ENCODE measurements around the gene RAD51AP2. TPM values are rescaled to one million over a fixed set of nuclear protein-coding genes. Genes with fewer than 3 reads are reported as not detected.

RAD51AP2 gene
- polyA plus RNA-seq, 1 of the 3 experiments (the other 2 are of a cell fraction): not detected

GRCh38 chr2:17533546-17533945, 15.3 kb upstream of the RAD51AP2 start:
- no peak overlapping the region for H3K9ac ChIP-seq
- ChIA-PET POLR2A (no interaction called here), CTCF (no interaction called here)
- 27% methylated on average over 2 of the region's 2 CpGs for WGBS (ENCODE audit: low lambda C conversion rate)
- no peak overlapping the region for H3K4me3 ChIP-seq (ENCODE audit: low read depth in 2 of 2, low read length in 1 of 2)
- DNase-seq: no peak
- no peak overlapping the region for H3K4me2 ChIP-seq
- no peaks in the 10 kb centered on the region for H3K79me2 ChIP-seq (ENCODE audit: insufficient read depth)
- peaks cover 0 to 4% of the 10 kb centered on the region in 2 experiments; a peak in 1 of 4 replicates for H3K4me1 ChIP-seq (ENCODE audit: control insufficient read depth in 1 of 2, insufficient read depth in 2 of 2, low read depth in 1 of 2, low read length in 1 of 2)
- H3K9me2 ChIP-seq: no peaks in the 10 kb centered on the region
- no peak overlapping the region for H2AFZ ChIP-seq (ENCODE audit: low read depth)
- H3K9me3 ChIP-seq: no peaks in the 10 kb centered on the region
- H4K20me1 ChIP-seq (ENCODE audit: insufficient read depth): no peaks in the 10 kb centered on the region
- H3K36me3 ChIP-seq (replicated peaks in 1 of 2; ENCODE audit: control insufficient read depth in 1 of 2, insufficient read depth in 2 of 2, low read length in 1 of 2): no peaks in the 10 kb centered on the region
- H3F3A ChIP-seq (replicated peaks; ENCODE audit: insufficient read depth): peaks cover 3% of the 10 kb centered on the region
- H3K27me3 ChIP-seq (ENCODE audit: insufficient read depth): peaks cover 5% of the 10 kb centered on the region; the same call in 1 of the 2 replicates
- H3K27ac ChIP-seq (ENCODE audit: low read depth in 2 of 2, low read length in 1 of 2): no peak overlapping the region
- TF ChIP-seq TEAD4 (IDR thresholded peaks at IDR 0.05; ENCODE audit: borderline replicate concordance, insufficient read depth): no peak
- no peak for TF ChIP-seq FOXJ3 (CRISPR knock-in tag; IDR thresholded peaks at IDR 0.05)
- TF ChIP-seq USF2 (IDR thresholded peaks at IDR 0.05; ENCODE audit: borderline replicate concordance, low read depth, low read length): no peak
- TF ChIP-seq NFIC (IDR thresholded peaks at IDR 0.05; ENCODE audit: borderline replicate concordance): no peak
- no peak for TF ChIP-seq YY1 (IDR thresholded peaks at IDR 0.05; ENCODE audit: low read depth)
- no peak for TF ChIP-seq ZBTB33 (IDR thresholded peaks at IDR 0.05; ENCODE audit: borderline replicate concordance, low read depth)
- TF ChIP-seq SIN3A (IDR thresholded peaks at IDR 0.05; ENCODE audit: borderline replicate concordance, low read depth, low read length): no peak
- no peak for TF ChIP-seq SMC3 (IDR thresholded peaks at IDR 0.05; ENCODE audit: low read depth, low read length)
- TF ChIP-seq USF1 (IDR thresholded peaks at IDR 0.05; ENCODE audit: borderline replicate concordance, low read depth): no peak
- TF ChIP-seq, protein P1, sequence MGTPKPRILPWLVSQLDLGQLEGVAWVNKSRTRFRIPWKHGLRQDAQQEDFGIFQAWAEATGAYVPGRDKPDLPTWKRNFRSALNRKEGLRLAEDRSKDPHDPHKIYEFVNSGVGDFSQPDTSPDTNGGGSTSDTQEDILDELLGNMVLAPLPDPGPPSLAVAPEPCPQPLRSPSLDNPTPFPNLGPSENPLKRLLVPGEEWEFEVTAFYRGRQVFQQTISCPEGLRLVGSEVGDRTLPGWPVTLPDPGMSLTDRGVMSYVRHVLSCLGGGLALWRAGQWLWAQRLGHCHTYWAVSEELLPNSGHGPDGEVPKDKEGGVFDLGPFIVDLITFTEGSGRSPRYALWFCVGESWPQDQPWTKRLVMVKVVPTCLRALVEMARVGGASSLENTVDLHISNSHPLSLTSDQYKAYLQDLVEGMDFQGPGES (IDR thresholded peaks at IDR 0.05; ENCODE audit: low read depth, low read length): no peak
- TF ChIP-seq NRF1 (IDR thresholded peaks at IDR 0.05; ENCODE audit: low read depth, low read length): no peak

- Histone ChIP-seq H3K27me3 (ENCODE audit: insufficient read depth) (no peaks in the 10 kb centered on the region), H3K4me1 (ENCODE audit: control insufficient read depth in 1 of 2, insufficient read depth in 2 of 2, low read depth in 1 of 2, low read length in 1 of 2) (no peaks in the 10 kb centered on the region), H3K36me3 (replicated peaks in 1 of 2; ENCODE audit: control insufficient read depth in 1 of 2, insufficient read depth in 2 of 2, low read length in 1 of 2) (no peaks in the 10 kb centered on the region), H3K9me2 (no peaks in the 10 kb centered on the region), H3F3A (replicated peaks; ENCODE audit: insufficient read depth) (no peaks in the 10 kb centered on the region), H3K9ac (no peak overlapping the region), H3K4me3 (ENCODE audit: low read depth in 2 of 2, low read length in 1 of 2) (no peak overlapping the region), H3K4me2 (no peak overlapping the region), H2AFZ (ENCODE audit: low read depth) (no peak overlapping the region), H3K79me2 (ENCODE audit: insufficient read depth) (no peaks in the 10 kb centered on the region), H4K20me1 (ENCODE audit: insufficient read depth) (no peaks in the 10 kb centered on the region), H3K9me3 (no peaks in the 10 kb centered on the region), H3K27ac (ENCODE audit: low read depth in 2 of 2, low read length in 1 of 2) (no peak overlapping the region)
- CTCF ChIA-PET: interaction anchor here (1.1 to 1.3 kb wide), 2 partner anchors 47 to 116 kb away, joined by 3 to 4 read pairs; no protein-coding TSS in a partner anchor
- POLR2A ChIA-PET: no interaction called here
- no peak for DNase-seq
- WGBS (ENCODE audit: low lambda C conversion rate): 63% methylated on average over 2 of the region's 2 CpGs
- TF ChIP-seq YY1 (IDR thresholded peaks at IDR 0.05; ENCODE audit: low read depth) (no peak), RCOR1 (IDR thresholded peaks at IDR 0.05; ENCODE audit: low read length) (no peak), NRF1 (IDR thresholded peaks at IDR 0.05; ENCODE audit: low read depth, low read length) (no peak), POLR2AphosphoS5 (IDR thresholded peaks at IDR 0.05; ENCODE audit: low read depth, low read length) (no peak), MXI1 (IDR thresholded peaks at IDR 0.05; ENCODE audit: low read depth, low read length) (no peak), EP300 (IDR thresholded peaks at IDR 0.05; ENCODE audit: borderline replicate concordance in 1 of 2, low read depth in 1 of 2, low read length in 1 of 2) (no peak), USF1 (IDR thresholded peaks at IDR 0.05; ENCODE audit: borderline replicate concordance, low read depth) (no peak)
- TF ChIP-seq, protein P2, sequence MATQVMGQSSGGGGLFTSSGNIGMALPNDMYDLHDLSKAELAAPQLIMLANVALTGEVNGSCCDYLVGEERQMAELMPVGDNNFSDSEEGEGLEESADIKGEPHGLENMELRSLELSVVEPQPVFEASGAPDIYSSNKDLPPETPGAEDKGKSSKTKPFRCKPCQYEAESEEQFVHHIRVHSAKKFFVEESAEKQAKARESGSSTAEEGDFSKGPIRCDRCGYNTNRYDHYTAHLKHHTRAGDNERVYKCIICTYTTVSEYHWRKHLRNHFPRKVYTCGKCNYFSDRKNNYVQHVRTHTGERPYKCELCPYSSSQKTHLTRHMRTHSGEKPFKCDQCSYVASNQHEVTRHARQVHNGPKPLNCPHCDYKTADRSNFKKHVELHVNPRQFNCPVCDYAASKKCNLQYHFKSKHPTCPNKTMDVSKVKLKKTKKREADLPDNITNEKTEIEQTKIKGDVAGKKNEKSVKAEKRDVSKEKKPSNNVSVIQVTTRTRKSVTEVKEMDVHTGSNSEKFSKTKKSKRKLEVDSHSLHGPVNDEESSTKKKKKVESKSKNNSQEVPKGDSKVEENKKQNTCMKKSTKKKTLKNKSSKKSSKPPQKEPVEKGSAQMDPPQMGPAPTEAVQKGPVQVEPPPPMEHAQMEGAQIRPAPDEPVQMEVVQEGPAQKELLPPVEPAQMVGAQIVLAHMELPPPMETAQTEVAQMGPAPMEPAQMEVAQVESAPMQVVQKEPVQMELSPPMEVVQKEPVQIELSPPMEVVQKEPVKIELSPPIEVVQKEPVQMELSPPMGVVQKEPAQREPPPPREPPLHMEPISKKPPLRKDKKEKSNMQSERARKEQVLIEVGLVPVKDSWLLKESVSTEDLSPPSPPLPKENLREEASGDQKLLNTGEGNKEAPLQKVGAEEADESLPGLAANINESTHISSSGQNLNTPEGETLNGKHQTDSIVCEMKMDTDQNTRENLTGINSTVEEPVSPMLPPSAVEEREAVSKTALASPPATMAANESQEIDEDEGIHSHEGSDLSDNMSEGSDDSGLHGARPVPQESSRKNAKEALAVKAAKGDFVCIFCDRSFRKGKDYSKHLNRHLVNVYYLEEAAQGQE (IDR thresholded peaks at IDR 0.05; ENCODE audit: low read depth, low read length): no peak
Observed at GRCh38 chr2:17529771-17530170, 11.5 kb upstream of the RAD51AP2 start.
